HUES48 (cell line): ENCODE data around the gene MTHFD2.
"Not testable (repeated sequence)": the region's sequence is repeated elsewhere in the genome, so short reads cannot be mapped to it uniquely, and the experiment has no call there.

Source experiments
- H3K27ac ChIP-seq: one replicate; pipeline ENCODE4 v1.7.0; 2013; ENCODE audit warnings: low read depth, low read length, inconsistent platforms
- H3K27me3 ChIP-seq: 2 replicates; pipeline ENCODE4 v1.6.1; 2013; ENCODE audit warnings: mild to moderate bottlenecking, low read length; ENCODE audit not compliant: control insufficient read depth, insufficient read depth
- H3K36me3 ChIP-seq: 2 replicates; pipeline ENCODE4 v1.6.1; 2013; ENCODE audit warnings: low read length; ENCODE audit not compliant: control insufficient read depth, insufficient read depth
- H3K4me1 ChIP-seq: 2 replicates; pipeline ENCODE4 v1.6.1; 2013; ENCODE audit warnings: mild to moderate bottlenecking, low read length; ENCODE audit not compliant: control insufficient read depth, insufficient read depth
- H3K4me3 ChIP-seq: 2 replicates; pipeline ENCODE4 v1.5.1; 2013; ENCODE audit warnings: mild to moderate bottlenecking, low read depth, low read length
- H3K9ac ChIP-seq: 2 replicates; pipeline ENCODE4 v1.6.1; 2013; ENCODE audit warnings: mild to moderate bottlenecking, low read depth, low read length, moderate library complexity
- H3K9me3 ChIP-seq: 2 replicates; pipeline ENCODE4 v1.6.1; 2013; ENCODE audit warnings: low read length; ENCODE audit not compliant: control insufficient read depth, insufficient read depth

The MTHFD2 gene

DNA sequence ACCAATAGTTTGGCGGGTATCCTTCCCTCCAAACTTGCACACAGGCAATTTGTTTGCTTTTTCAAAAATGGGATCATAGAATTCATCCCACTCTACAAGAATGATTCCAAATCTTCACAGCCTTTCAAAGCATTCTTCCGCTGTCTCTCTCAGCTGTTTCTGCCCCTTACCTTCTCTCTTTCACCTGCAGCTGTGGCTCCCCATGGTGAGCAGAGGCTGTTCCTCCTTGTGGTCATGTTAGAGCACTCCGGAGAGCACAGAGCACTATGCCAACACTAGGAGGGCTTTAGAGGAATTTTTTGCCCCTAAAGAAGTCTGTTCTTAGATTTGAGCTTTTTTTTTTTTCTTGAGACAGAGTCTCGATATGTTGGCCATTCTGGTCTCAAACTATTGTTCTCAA, 30.4 kb downstream of the MTHFD2 start:
- no peaks in the 10 kb centered on the region for H3K9me3 ChIP-seq
- no peak overlapping the region for H3K9ac ChIP-seq
- H3K4me1 ChIP-seq = peaks cover 2% of the 10 kb centered on the region; the same call in 1 of the 2 replicates
- no peak overlapping the region for H3K4me3 ChIP-seq
- no peak overlapping the region for H3K27ac ChIP-seq
- H3K27me3 ChIP-seq = no peaks in the 10 kb centered on the region
- no peaks in the 10 kb centered on the region for H3K36me3 ChIP-seq

GRCh38 chr2:74229865-74230264, 31.4 kb downstream of the MTHFD2 start:
- H3K36me3 ChIP-seq, H3K4me1 ChIP-seq, H3K27me3 ChIP-seq, H3K27ac ChIP-seq, H3K9ac ChIP-seq, H3K4me3 ChIP-seq, H3K9me3 ChIP-seq: not testable (repeated sequence)

DNA sequence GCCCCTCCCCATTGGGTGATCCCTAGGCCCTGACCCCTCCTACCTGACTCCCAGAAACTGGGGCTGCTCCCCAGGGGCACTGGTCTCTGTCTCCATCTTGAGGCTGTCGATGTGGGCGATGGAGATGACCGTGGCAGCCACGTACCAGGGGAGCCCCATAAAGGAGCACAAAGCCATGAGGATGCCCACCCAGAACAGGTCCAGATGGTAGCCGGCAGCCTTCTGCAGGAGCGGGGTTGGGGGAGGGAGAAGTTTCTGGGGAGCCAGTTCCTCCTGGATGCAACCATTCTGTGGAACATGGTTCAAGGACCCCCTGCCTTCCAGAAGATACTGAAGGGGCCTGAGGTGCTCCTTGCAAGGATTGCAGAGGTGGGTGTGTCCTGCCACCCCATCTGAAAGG, 34.0 kb downstream of the MTHFD2 start:
- Histone ChIP-seq H3K9me3 (no peaks in the 10 kb centered on the region), H3K4me1 (peaks cover 2% of the 10 kb centered on the region; the same call in 1 of the 2 replicates), H3K36me3 (no peaks in the 10 kb centered on the region), H3K4me3 (no peak overlapping the region), H3K9ac (no peak overlapping the region), H3K27me3 (no peaks in the 10 kb centered on the region), H3K27ac (no peak overlapping the region)

DNA sequence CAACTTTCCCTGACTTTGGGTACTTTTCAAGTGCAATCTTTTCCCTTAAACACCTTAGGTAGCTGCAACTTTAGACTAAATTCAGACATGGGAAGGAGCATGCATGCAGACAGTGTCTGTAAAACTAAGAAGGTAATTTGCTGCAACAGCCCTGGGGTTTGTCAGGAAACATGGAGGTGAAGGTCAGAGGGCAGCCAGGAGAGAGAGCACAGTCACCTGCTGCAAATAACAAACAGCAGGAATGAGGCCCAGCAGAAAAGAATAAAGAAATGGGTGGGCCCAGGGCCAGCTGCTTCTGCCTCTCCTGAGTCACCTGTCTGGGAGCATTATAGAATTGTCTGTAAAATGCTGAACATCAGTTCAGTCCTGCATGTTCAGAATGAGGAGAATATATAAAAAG, 35.2 kb downstream of the MTHFD2 start:
- Histone ChIP-seq H3K27me3 (no peaks in the 10 kb centered on the region), H3K9me3 (no peaks in the 10 kb centered on the region), H3K4me3 (no peak overlapping the region), H3K4me1 (peaks cover under 1% of the 10 kb centered on the region; the same call in 1 of the 2 replicates), H3K9ac (no peak overlapping the region), H3K27ac (no peak overlapping the region), H3K36me3 (no peaks in the 10 kb centered on the region)

- Histone ChIP-seq H3K4me1 (no peaks in the 10 kb centered on the region), H3K27me3 (no peaks in the 10 kb centered on the region), H3K9me3 (no peaks in the 10 kb centered on the region), H3K4me3 (no peak overlapping the region), H3K27ac (no peak overlapping the region), H3K36me3 (no peaks in the 10 kb centered on the region), H3K9ac (no peak overlapping the region)
Measured at GRCh38 chr2:74235041-74235440, 36.6 kb downstream of the MTHFD2 start.

GRCh38 chr2:74238879-74239278, 40.5 kb downstream of the MTHFD2 start:
- no peaks in the 10 kb centered on the region for H3K36me3 ChIP-seq
- no peaks in the 10 kb centered on the region for H3K9me3 ChIP-seq
- no peaks in the 10 kb centered on the region for H3K4me1 ChIP-seq
- no peaks in the 10 kb centered on the region for H3K27me3 ChIP-seq
- H3K4me3 ChIP-seq = no peak overlapping the region
- H3K27ac ChIP-seq = no peak overlapping the region
- no peak overlapping the region for H3K9ac ChIP-seq

DNA sequence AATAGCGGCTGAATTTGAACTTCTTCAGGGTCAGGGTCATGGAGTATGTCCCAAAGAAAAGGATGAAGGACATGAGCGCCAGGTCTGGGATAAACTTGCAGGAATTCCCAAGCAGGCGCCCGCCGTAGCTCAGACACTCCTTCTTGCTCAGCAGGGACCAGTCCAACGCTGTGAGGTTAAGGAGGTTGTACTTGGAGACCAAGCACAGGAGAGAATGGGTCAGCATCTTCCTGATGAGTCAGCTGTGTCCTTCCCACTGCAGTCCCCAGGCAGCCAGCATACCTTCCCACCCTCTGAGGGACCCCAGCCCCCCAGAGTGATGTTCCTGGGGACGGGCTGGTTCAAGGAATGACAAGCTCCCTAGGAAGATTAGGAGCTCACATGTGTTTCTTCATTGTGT, 40.9 kb downstream of the MTHFD2 start:
- Histone ChIP-seq H3K9ac (no peak overlapping the region), H3K4me3 (no peak overlapping the region), H3K9me3 (no peaks in the 10 kb centered on the region)

DNA sequence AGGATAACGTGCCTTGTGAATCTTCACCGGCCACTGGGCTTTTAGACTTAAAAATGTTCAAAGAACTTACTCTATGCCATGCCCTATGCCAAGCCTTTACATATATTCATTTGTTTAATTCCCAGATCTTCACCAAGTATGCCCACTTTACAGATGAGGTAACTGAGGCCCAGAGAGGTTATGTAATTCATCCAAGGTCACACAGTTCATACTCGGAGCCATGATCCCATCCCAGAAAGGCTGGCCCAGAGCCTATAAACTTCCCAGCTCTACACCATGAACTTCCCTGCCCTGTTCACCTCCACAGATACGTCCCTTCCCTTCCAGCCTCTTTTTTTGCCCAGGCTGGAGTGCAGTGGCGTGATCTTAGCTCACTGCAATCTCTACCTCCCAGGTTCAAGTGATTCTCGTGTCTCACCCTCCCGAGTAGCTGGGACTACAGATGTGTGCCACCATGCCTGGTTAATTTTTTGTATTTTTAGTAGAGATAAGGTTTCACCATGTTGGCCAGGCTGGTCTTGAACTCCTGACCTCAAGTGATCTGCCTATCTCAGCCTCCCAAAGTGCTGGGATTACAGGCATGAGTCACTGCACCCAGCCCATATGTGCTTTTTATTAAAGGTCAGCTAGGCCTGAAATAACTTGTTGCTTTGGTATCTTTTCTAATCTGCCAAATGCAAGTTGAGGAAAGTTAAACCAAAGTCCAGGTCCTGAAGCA, 44.1 kb downstream of the MTHFD2 start:
- no peaks in the 10 kb centered on the region for H3K9me3 ChIP-seq
- no peak overlapping the region for H3K27ac ChIP-seq
- H3K4me1 ChIP-seq = no peaks in the 10 kb centered on the region
- no peaks in the 10 kb centered on the region for H3K36me3 ChIP-seq
- H3K4me3 ChIP-seq = no peak overlapping the region
- no peaks in the 10 kb centered on the region for H3K27me3 ChIP-seq
- H3K9ac ChIP-seq = no peak overlapping the region

More for the DNA sequence above, 40.9 kb downstream of the MTHFD2 start:
- Histone ChIP-seq H3K4me1 (no peaks in the 10 kb centered on the region), H3K27me3 (no peaks in the 10 kb centered on the region), H3K36me3 (no peaks in the 10 kb centered on the region), H3K27ac (no peak overlapping the region)

DNA sequence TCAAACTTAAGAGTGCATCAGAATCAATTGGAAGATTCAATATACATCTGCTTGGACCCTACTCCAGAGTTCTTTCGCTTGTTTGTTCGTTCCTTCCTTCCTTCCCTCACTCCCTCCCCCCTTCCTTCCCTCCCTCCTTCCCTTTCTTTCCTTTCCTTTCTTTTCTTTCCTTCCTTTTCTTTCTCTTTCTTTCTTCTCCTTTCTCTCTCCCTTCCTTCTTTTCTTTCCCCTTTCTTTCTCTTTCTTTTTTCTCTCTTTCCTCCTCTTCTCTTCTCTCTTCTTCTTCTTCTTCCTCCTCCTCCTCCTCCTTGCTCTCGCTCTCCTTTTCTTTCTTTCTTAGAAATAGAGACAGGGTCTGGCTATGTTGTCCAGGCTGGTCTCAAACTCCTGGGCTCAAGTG, 45.9 kb downstream of the MTHFD2 start:
- Histone ChIP-seq H3K36me3 (no peaks in the 10 kb centered on the region), H3K9me3 (no peaks in the 10 kb centered on the region), H3K27ac (no peak overlapping the region), H3K9ac (no peak overlapping the region), H3K4me3 (no peak overlapping the region), H3K27me3 (no peaks in the 10 kb centered on the region), H3K4me1 (no peaks in the 10 kb centered on the region)

DNA sequence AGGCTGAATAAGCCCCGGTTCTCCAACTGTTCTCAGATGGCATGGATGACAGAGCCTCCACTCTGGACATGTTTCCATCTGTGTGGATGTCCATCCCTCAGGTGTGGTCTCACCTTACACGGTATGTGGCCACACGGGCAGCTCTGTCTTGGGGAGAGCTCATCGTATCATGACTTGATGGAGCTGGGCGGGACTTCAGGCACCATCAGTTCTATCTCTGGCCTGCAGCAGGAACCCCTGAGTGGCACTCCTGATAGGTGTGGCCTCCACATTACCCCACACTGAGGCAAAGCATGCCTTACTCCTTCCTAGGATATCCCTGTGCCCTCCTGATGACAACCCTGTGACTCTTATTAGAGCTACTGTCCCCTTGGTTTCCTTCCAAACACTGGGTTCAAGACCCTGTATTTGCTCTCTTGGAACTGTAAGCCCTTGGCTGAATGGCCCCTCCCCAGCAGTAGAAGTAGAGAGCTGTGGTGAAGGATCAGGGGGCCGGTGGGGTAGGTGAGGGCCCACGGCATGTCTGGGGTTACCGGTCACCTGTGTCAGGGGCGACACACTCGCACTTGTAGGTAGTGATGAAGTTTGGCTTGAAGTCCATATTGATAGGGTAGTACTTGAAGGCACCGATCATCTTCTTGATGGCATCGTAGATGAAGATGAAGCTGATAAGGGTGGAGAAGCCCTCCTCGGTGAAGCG, 48.2 kb downstream of the MTHFD2 start:
- Histone ChIP-seq H3K27me3 (no peaks in the 10 kb centered on the region), H3K4me1 (no peaks in the 10 kb centered on the region), H3K4me3 (no peak overlapping the region)

GRCh38 chr2:74249406-74250122, 51.1 kb downstream of the MTHFD2 start:
- no peak overlapping the region for H3K4me3 ChIP-seq
- H3K4me1 ChIP-seq = no peaks in the 10 kb centered on the region
- H3K27me3 ChIP-seq = no peaks in the 10 kb centered on the region
- no peaks in the 10 kb centered on the region for H3K36me3 ChIP-seq
- no peaks in the 10 kb centered on the region for H3K9me3 ChIP-seq
- no peak overlapping the region for H3K9ac ChIP-seq
- no peak overlapping the region for H3K27ac ChIP-seq

More for the DNA sequence above, 48.2 kb downstream of the MTHFD2 start:
- Histone ChIP-seq H3K27ac (no peak overlapping the region), H3K9me3 (no peaks in the 10 kb centered on the region), H3K36me3 (no peaks in the 10 kb centered on the region), H3K9ac (no peak overlapping the region)
